OCI-LY3 (cell line): Measurements from ENCODE around the gene MSL1.

Experiments used
- CTCF ChIP-seq: fragments of 200-600, 300-600 bp; sonication (generic); IDR thresholded peaks from 2 replicates; pipeline ENCODE4 v1.5.1; 2014; ENCODE audit warnings: antibody characterized with exemption, low read length, low read depth
- EZH2phosphoT487 ChIP-seq: fragments of 200-600 bp; shearing (Covaris generic); IDR thresholded peaks from 2 replicates; pipeline ENCODE4 v1.6.1; 2018; ENCODE audit warnings: antibody characterized with exemption, mixed run types, low read depth

DNA sequence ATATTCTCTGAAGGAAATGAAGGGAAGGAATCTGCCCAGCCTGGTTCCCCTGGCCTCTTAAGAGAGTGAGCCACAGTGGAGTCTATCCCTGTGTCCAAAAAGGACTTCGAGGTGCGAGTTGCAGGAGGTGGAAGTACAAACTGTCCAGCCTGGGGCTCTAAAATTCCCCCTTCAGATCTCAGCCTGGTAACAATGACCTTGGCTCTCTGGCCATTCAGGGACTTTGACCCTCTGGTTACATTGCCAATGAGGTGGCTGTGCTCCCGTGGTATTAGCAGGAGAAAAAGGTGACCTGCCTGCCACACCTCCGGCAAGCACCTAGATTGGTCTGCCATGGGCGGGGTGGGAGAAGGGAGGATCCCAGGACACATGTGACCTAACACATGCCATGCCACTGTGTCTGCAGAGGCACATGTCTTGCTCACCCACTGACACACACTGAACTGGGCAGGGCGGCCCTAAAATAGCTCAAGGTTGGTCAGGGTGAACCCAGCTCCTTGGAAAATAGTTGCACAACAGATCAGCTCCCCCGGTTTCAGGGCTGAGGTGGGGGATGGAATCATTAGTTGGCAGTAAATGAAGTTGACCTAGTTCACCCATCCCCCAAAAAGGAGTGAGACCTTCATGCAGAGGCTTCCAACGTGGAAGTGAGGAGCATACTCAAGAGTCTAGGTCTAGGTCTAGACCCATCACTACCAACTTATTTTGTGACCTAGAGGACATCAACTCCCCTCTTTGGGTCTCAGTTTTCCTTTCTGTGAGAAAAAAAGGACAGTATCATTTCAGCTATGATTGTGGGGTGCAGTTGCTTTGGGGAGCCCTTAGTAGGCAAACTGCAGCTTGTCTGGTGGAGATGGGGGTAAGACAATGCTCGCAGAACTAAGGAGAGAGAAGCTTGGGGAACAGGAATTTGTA, 23.6 kb upstream of the MSL1 start:
- TF ChIP-seq CTCF (no peak), EZH2phosphoT487 (no peak)
